Smooth muscle cell (in vitro differentiated cells): ENCODE measurements around the gene DDX11. TPM values are rescaled to one million over a fixed set of nuclear protein-coding genes. Genes with fewer than 3 reads are reported as not detected.
"Not testable (repeated sequence)": the region's sequence is repeated elsewhere in the genome, so short reads cannot be mapped to it uniquely, and the experiment has no call there.

Experiments
- DNase-seq: peaks from one replicate; lab custom pipeline; 2025; ENCODE audit not compliant: unreplicated experiment; lab: John Stamatoyannopoulos, UW
- H2AFZ ChIP-seq: fragments of 200-600 bp; sonication (generic); 2 replicates; pipeline ENCODE4 v1.6.0; 2016; ENCODE audit warnings: antibody characterized with exemption, low read depth, mild to moderate bottlenecking
- H3F3A ChIP-seq: fragments of 200-600 bp; sonication (generic); 2 replicates; pipeline ENCODE4 v1.6.0; 2017; ENCODE audit warnings: antibody characterized with exemption, low read depth
- H3K27ac ChIP-seq: fragments of 200-600 bp; sonication (generic); 2 replicates; pipeline ENCODE4 v1.5.1; 2016; ENCODE audit warnings: low read depth, mild to moderate bottlenecking
- H3K27me3 ChIP-seq: fragments of 200-600 bp; sonication (generic); 2 replicates; pipeline ENCODE4 v1.6.1; 2016; ENCODE audit warnings: low read depth, mild to moderate bottlenecking
- H3K36me3 ChIP-seq: fragments of 200-600 bp; sonication (generic); 2 replicates; pipeline ENCODE4 v1.5.1; 2016; ENCODE audit warnings: low read depth
- H3K4me1 ChIP-seq: fragments of 200-600 bp; sonication (generic); 2 replicates; pipeline ENCODE4 v1.5.1; 2016; ENCODE audit warnings: low read depth
- H3K4me2 ChIP-seq: fragments of 200-600 bp; sonication (generic); 2 replicates; pipeline ENCODE4 v1.6.0; 2016; ENCODE audit warnings: mild to moderate bottlenecking
- H3K4me3 ChIP-seq: fragments of 200-600 bp; sonication (generic); 2 replicates; pipeline ENCODE4 v1.5.1; 2016; ENCODE audit warnings: mild to moderate bottlenecking
- H3K79me2 ChIP-seq: fragments of 200-600 bp; sonication (generic); 2 replicates; pipeline ENCODE4 v1.6.0; 2016; ENCODE audit warnings: low read depth, mild to moderate bottlenecking
- H3K9ac ChIP-seq: fragments of 200-600 bp; sonication (generic); 2 replicates; pipeline ENCODE4 v1.6.0; 2016; ENCODE audit warnings: low read depth
- H3K9me3 ChIP-seq: fragments of 200-600 bp; sonication (generic); replicated peaks from 2 replicates; pipeline ENCODE4 v1.5.1; 2016; ENCODE audit warnings: low read depth
- H4K20me1 ChIP-seq: fragments of 200-600 bp; sonication (generic); 2 replicates; pipeline ENCODE4 v1.6.0; 2016; ENCODE audit warnings: low read depth
- WGBS: methylation state at CpG from one replicate; pipeline ENCODE4 v1.1.7; 2016; ENCODE audit warnings: low lambda C conversion rate; 5-methylcytosine and 5-hydroxymethylcytosine counted together
- polyA plus RNA-seq: library from polyadenylated mRNA; unstranded; fragments of >200 nt; fragmentation: Nextera tagmentation; extraction: Ambion mirVana; gene quantifications from 2 replicates; pipeline ENCODE4 v1.2.1, GENCODE V29; 2016
- total RNA-seq: library from RNA; depleted of rRNA; stranded (reverse); fragments of >200 nt; gene quantifications from 2 replicates; pipeline ENCODE4 v1.2.3, GENCODE V29; 2014
- TF ChIP-seq, protein P1 (sequence below): fragments of 200-600 bp; sonication (generic); IDR thresholded peaks from 2 replicates; pipeline ENCODE4 v1.5.1; 2017; ENCODE audit warnings: borderline replicate concordance, mild to moderate bottlenecking, antibody characterized with exemption; ENCODE audit not compliant: insufficient read depth, poor library complexity, severe bottlenecking

Gene DDX11
- total and polyA plus RNA-seq, 2 experiments from 2014 or later, result 13.4 to 22.8 TPM

DNA sequence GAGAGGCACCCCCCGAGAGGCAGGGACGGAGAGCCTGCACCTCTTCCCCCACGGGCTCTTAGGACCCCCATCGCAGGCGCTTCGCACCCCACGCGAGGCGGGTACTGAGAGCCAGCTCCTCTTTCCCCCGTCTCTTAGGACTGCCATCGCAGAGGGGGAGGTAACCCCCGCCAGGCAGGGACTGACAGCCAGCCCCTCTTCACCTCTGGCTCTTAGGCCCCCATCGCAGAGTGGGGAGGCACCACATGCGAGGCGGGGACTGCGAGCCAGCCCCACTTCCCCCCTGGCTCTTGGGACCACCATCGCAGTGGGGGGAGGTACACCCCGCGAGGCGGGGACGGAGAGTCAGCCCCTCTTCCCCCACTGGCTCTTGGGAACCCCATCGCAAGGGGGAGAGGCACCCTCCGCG lies 46.1 kb downstream of the DDX11 start:
- H3F3A ChIP-seq, result no peaks in the 10 kb centered on the region
- TF ChIP-seq, protein P1, sequence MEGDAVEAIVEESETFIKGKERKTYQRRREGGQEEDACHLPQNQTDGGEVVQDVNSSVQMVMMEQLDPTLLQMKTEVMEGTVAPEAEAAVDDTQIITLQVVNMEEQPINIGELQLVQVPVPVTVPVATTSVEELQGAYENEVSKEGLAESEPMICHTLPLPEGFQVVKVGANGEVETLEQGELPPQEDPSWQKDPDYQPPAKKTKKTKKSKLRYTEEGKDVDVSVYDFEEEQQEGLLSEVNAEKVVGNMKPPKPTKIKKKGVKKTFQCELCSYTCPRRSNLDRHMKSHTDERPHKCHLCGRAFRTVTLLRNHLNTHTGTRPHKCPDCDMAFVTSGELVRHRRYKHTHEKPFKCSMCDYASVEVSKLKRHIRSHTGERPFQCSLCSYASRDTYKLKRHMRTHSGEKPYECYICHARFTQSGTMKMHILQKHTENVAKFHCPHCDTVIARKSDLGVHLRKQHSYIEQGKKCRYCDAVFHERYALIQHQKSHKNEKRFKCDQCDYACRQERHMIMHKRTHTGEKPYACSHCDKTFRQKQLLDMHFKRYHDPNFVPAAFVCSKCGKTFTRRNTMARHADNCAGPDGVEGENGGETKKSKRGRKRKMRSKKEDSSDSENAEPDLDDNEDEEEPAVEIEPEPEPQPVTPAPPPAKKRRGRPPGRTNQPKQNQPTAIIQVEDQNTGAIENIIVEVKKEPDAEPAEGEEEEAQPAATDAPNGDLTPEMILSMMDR, result no peak
- no peak overlapping the region for H3K27ac ChIP-seq
- 24% methylated on average over 14 of the region's 24 CpGs for WGBS
- H3K9me3 ChIP-seq, result no peaks in the 10 kb centered on the region
- H3K4me1 ChIP-seq, result no peaks in the 10 kb centered on the region
- no peaks in the 10 kb centered on the region for H3K79me2 ChIP-seq
- H4K20me1 ChIP-seq, result no peaks in the 10 kb centered on the region
- no peak overlapping the region for H3K4me3 ChIP-seq
- H3K9ac ChIP-seq, result no peak overlapping the region
- no peak overlapping the region for H3K4me2 ChIP-seq
- no peak for DNase-seq
- peaks cover 37% of the 10 kb centered on the region for H3K27me3 ChIP-seq
- H2AFZ ChIP-seq, result no peak overlapping the region
- no peaks in the 10 kb centered on the region for H3K36me3 ChIP-seq

- Histone ChIP-seq H3K27me3 (peaks cover 37% of the 10 kb centered on the region), H3K4me1 (no peaks in the 10 kb centered on the region), H3K4me2 (no peak overlapping the region), H3K79me2 (no peaks in the 10 kb centered on the region), H4K20me1 (no peaks in the 10 kb centered on the region), H2AFZ (no peak overlapping the region), H3K27ac (no peak overlapping the region), H3F3A (no peaks in the 10 kb centered on the region), H3K4me3 (no peak overlapping the region), H3K9ac (no peak overlapping the region), H3K36me3 (no peaks in the 10 kb centered on the region), H3K9me3 (no peaks in the 10 kb centered on the region)
- TF ChIP-seq, protein P1, result no peak
- 9% methylated on average over 13 of the region's 26 CpGs for WGBS
- DNase-seq, result no peak
Observed at GRCh38 chr12:31120392-31121008, 46.8 kb downstream of the DDX11 start.

DNA sequence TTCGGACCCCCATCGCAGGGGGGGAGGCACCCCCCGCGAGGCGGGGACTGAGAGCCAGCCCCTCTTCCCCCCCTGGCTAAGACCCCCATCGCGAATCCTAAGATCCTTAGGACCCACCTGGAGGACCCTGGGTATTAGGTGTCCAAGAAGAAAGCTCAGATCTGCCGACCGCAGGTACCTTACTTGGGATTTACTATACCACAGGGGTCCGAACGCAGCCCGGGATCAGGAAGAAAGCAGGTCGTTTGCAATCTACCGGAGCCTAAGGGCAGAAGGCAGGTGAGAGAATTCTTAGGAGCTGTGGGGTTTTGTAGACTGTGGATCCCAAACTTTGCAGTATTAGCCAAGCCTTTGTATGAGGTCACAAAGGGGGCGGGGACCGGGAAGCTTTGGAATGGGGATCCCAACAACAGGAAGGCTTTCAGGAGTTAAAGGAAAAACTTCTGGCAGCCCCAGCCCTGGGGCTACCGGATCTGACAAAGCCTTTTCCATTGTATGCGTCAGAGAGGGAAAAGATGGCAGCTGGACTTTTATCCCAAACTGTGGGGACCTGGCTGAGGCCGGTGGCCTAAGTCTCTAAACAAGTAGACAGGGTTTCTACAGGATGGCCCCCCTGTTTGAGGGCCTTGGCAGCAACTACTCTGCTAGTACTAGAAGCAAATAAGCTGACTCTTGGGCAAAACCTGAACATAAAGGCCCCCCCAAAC lies 47.5 kb downstream of the DDX11 start:
- 24% methylated on average over 13 of the region's 19 CpGs for WGBS

GRCh38 chr12:31122481-31122880 lies 48.8 kb downstream of the DDX11 start:
- no peaks in the 10 kb centered on the region for H4K20me1 ChIP-seq
- H3K79me2 ChIP-seq, result no peaks in the 10 kb centered on the region
- H3K9me3 ChIP-seq, result no peaks in the 10 kb centered on the region
- no peak overlapping the region for H2AFZ ChIP-seq
- H3K36me3 ChIP-seq, result no peaks in the 10 kb centered on the region
- TF ChIP-seq, protein P1, result no peak
- H3K4me3 ChIP-seq, result no peak overlapping the region
- DNase-seq, result no peak
- no peak overlapping the region for H3K27ac ChIP-seq
- no peaks in the 10 kb centered on the region for H3F3A ChIP-seq
- H3K27me3 ChIP-seq, result peaks cover 25% of the 10 kb centered on the region
- H3K9ac ChIP-seq, result no peak overlapping the region
- no peaks in the 10 kb centered on the region for H3K4me1 ChIP-seq
- 100% methylated on average over 1 of the region's 19 CpGs for WGBS
- no peak overlapping the region for H3K4me2 ChIP-seq

More for the DNA sequence above, 47.5 kb downstream of the DDX11 start:
- H3K27me3 ChIP-seq, result peaks cover 37% of the 10 kb centered on the region
- DNase-seq, H3K9ac ChIP-seq, H3F3A ChIP-seq, H3K79me2 ChIP-seq, H3K36me3 ChIP-seq, H3K4me3 ChIP-seq, H2AFZ ChIP-seq, H3K9me3 ChIP-seq, H3K4me1 ChIP-seq, H4K20me1 ChIP-seq, H3K27ac ChIP-seq, H3K4me2 ChIP-seq: not testable (repeated sequence)

DNA sequence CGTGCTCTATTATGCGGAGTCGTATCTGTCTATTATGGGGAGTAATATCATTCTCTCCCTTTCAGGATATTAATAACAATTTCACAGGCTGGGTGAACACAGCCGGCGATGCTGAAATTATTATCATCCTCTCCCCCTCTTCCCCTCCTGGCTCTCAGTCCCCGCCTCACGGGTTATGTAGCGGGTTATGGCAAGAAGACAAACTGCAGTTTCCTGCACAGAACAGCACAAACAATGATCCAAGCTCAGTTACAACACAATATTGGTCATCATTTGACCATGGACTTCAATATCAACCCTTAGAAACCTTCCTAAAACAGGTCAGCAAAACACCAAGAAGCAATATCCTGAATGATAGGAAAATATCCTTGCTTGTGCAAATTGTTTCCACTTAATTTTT lies 50.5 kb downstream of the DDX11 start:
- H3K4me2 ChIP-seq, H3K27me3 ChIP-seq, H3K9me3 ChIP-seq, H3F3A ChIP-seq, H2AFZ ChIP-seq, H4K20me1 ChIP-seq, H3K79me2 ChIP-seq, H3K36me3 ChIP-seq, DNase-seq, H3K9ac ChIP-seq, H3K4me1 ChIP-seq, H3K27ac ChIP-seq, H3K4me3 ChIP-seq: not testable (repeated sequence)
- 91% methylated on average over 8 of the region's 8 CpGs for WGBS

DNA sequence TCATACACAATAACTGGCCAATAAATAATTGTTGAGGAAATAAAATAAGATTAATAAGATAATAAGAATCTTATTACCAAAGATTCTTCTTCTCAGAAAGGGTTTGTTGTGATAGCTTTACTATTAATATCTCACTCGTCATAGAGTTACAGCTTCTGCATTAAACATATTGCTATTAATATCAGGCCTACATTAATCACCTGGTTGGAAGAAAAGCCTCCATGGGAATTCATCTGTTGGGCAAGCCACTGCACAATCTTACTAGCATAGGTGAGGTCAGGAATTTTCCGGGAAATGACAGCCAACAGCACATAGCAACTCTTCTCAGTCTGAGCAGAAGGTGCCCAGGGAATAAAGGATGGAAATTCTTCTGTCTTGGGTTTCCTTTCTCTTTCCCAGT lies 51.5 kb downstream of the DDX11 start:
- H2AFZ ChIP-seq, H4K20me1 ChIP-seq, H3K9me3 ChIP-seq, H3K27ac ChIP-seq, H3K79me2 ChIP-seq, H3K9ac ChIP-seq, H3K27me3 ChIP-seq, H3K4me2 ChIP-seq, H3K4me3 ChIP-seq, H3K36me3 ChIP-seq, H3F3A ChIP-seq, H3K4me1 ChIP-seq, DNase-seq: not testable (repeated sequence)
- WGBS, result 91% methylated on average over 2 of the region's 2 CpGs
